SK-N-SH (cell line): Measurements from ENCODE around the gene CNTN2. TPM values are rescaled to one million over a fixed set of nuclear protein-coding genes. Genes with fewer than 3 reads are reported as not detected.

ENCODE experiments used
- CTCF ChIA-PET: fragments of 300-600, 350-600 bp; formaldehyde crosslinking; extraction: SDS; loops from one replicate; lab custom pipeline; 2021; lab: Yijun Ruan, JAX
- POLR2A ChIA-PET: fragments of 350-600 bp; sonication (Branson Sonifier 250); formaldehyde crosslinking; extraction: SDS; loops from one replicate; lab custom pipeline; 2020; ENCODE audit warnings: antibody characterized with exemption, inconsistent platforms; lab: Yijun Ruan, JAX
- DNase-seq: peaks from one replicate; pipeline ENCODE4 v3.0.0; 2012
- H2AFZ ChIP-seq: fragments of 200-600 bp; sonication (generic); 2 replicates; pipeline ENCODE4 v1.8.1; 2016; ENCODE audit warnings: antibody characterized with exemption, mild to moderate bottlenecking, low read depth
- H3F3A ChIP-seq: fragments of 200-600 bp; sonication (generic); replicated peaks from 2 replicates; pipeline ENCODE3; 2016; ENCODE audit warnings: antibody characterized with exemption, mild to moderate bottlenecking; ENCODE audit not compliant: insufficient read depth
- H3K27ac ChIP-seq, 2 experiments: fragments of 200-500 bp in 1 of 2; fragments of 200-600 bp in 1 of 2; sonication (Bioruptor generic) in 1 of 2; sonication (generic), shearing (Covaris generic) in 1 of 2; 2 replicates each; pipeline versions ENCODE4 v1.5.1 to v1.6.1; 2014 to 2016; ENCODE audit warnings: low read depth in 2 of 2, inconsistent platforms in 1 of 2, low read length in 1 of 2, mild to moderate bottlenecking in 1 of 2, mixed read lengths in 1 of 2
- H3K27me3 ChIP-seq: fragments of 200-600 bp; sonication (generic), shearing (Covaris generic); 2 replicates; pipeline ENCODE4 v1.6.1; 2016; ENCODE audit warnings: mixed run types; ENCODE audit not compliant: insufficient read depth
- H3K36me3 ChIP-seq, 2 experiments: fragments of 200-500 bp in 1 of 2; fragments of 200-600 bp in 1 of 2; sonication (Bioruptor generic) in 1 of 2; sonication (generic) in 1 of 2; replicated peaks in 1 of 2; 2 replicates each; pipeline versions ENCODE3 to v1.5.1; 2014 to 2016; ENCODE audit warnings: low read length in 1 of 2, mild to moderate bottlenecking in 1 of 2; ENCODE audit not compliant: insufficient read depth in 2 of 2, control insufficient read depth in 1 of 2
- H3K4me1 ChIP-seq, 2 experiments: fragments of 200-500 bp in 1 of 2; fragments of 200-600 bp in 1 of 2; sonication (Bioruptor generic) in 1 of 2; sonication (generic), shearing (Covaris generic) in 1 of 2; 2 replicates each; pipeline versions ENCODE4 v1.5.1 to v1.6.1; 2014 to 2016; ENCODE audit warnings: low read depth in 1 of 2, low read length in 1 of 2, mixed run types in 1 of 2; ENCODE audit not compliant: insufficient read depth in 2 of 2, control insufficient read depth in 1 of 2
- H3K4me2 ChIP-seq: fragments of 200-600 bp; sonication (generic), shearing (Covaris generic); 2 replicates; pipeline ENCODE4 v1.6.1; 2017; ENCODE audit warnings: mixed run types
- H3K4me3 ChIP-seq, 2 experiments: fragments of 200-500 bp in 1 of 2; fragments of 200-600 bp in 1 of 2; sonication (Bioruptor generic) in 1 of 2; sonication (generic), shearing (Covaris generic) in 1 of 2; 2 replicates each; pipeline versions ENCODE4 v1.5.1 to v1.8.1; 2014 to 2016; ENCODE audit warnings: low read depth in 2 of 2, inconsistent platforms in 1 of 2, low read length in 1 of 2, mild to moderate bottlenecking in 1 of 2, mixed read lengths in 1 of 2, moderate library complexity in 1 of 2
- H3K79me2 ChIP-seq: fragments of 200-600 bp; sonication (generic); 2 replicates; pipeline ENCODE4 v1.8.1; 2017; ENCODE audit warnings: mild to moderate bottlenecking; ENCODE audit not compliant: insufficient read depth
- H3K9ac ChIP-seq: fragments of 200-600 bp; sonication (generic); 2 replicates; pipeline ENCODE4 v1.6.1; 2017; ENCODE audit warnings: mixed run types
- H3K9me2 ChIP-seq: fragments of 200-600 bp; sonication (generic); 2 replicates; pipeline ENCODE4 v1.6.1; 2017; ENCODE audit warnings: mixed run types
- H3K9me3 ChIP-seq: fragments of 200-600 bp; sonication (generic); 2 replicates; pipeline ENCODE4 v1.6.1; 2017; ENCODE audit warnings: mixed run types, mild to moderate bottlenecking, moderate library complexity
- H4K20me1 ChIP-seq: fragments of 200-600 bp; sonication (generic); 2 replicates; pipeline ENCODE4 v1.6.1; 2017; ENCODE audit warnings: mild to moderate bottlenecking, mixed run types; ENCODE audit not compliant: insufficient read depth
- ELF1 ChIP-seq: IDR thresholded peaks from 2 replicates; pipeline ENCODE4 v1.4.0; 2012
- EZH2phosphoT487 ChIP-seq: fragments of 200-600 bp; sonication (generic); IDR thresholded peaks from 2 replicates; pipeline ENCODE4 v1.6.1; 2017; ENCODE audit warnings: low read depth, mixed run types, mild to moderate bottlenecking, antibody characterized with exemption, moderate library complexity, borderline replicate concordance
- GATA2 ChIP-seq: sonication (generic); formaldehyde crosslinking; IDR thresholded peaks from 2 replicates; pipeline ENCODE4 v1.5.0; 2020; ENCODE audit warnings: mild to moderate bottlenecking, missing genetic modification reagents
- JUND ChIP-seq: IDR thresholded peaks from 2 replicates; pipeline ENCODE4 v1.4.0; 2012
- MEF2A ChIP-seq: IDR thresholded peaks from 2 replicates; pipeline ENCODE4 v1.4.0; 2012; ENCODE audit warnings: low read depth, borderline replicate concordance
- MXI1 ChIP-seq: IDR thresholded peaks from 2 replicates; pipeline ENCODE4 v1.6.1; 2012; ENCODE audit warnings: mild to moderate bottlenecking, low read depth, low read length, improper control_type of control experiment
- POLR2AphosphoS5 ChIP-seq: IDR thresholded peaks from 2 replicates; pipeline ENCODE4 v1.6.1; 2012; ENCODE audit warnings: low read depth, low read length
- RCOR1 ChIP-seq: fragments of 150-350 bp; IDR thresholded peaks from 2 replicates; pipeline ENCODE4 v1.6.1; 2017; ENCODE audit warnings: antibody characterized with exemption, low read length
- RFX5 ChIP-seq: IDR thresholded peaks from 2 replicates; pipeline ENCODE4 v1.6.1; 2012; ENCODE audit warnings: mild to moderate bottlenecking, improper control_type of control experiment, low read length
- RXRA ChIP-seq: IDR thresholded peaks from 2 replicates; pipeline ENCODE4 v1.4.0; 2012; ENCODE audit warnings: low read depth, mild to moderate bottlenecking, borderline replicate concordance
- SIN3A ChIP-seq: IDR thresholded peaks from 2 replicates; pipeline ENCODE4 v1.6.1; 2012; ENCODE audit warnings: low read depth, mild to moderate bottlenecking, low read length, moderate library complexity, borderline replicate concordance
- SMC3 ChIP-seq: IDR thresholded peaks from 2 replicates; pipeline ENCODE4 v1.6.1; 2012; ENCODE audit warnings: low read depth, low read length, improper control_type of control experiment
- TCF12 ChIP-seq: IDR thresholded peaks from 2 replicates; pipeline ENCODE4 v1.4.0; 2012
- WGBS: methylation state at CpG from one replicate; pipeline ENCODE4 v1.1.6; 2017; ENCODE audit warnings: low lambda C conversion rate; 5-methylcytosine and 5-hydroxymethylcytosine counted together
- polyA plus RNA-seq, 3 experiments: library from polyadenylated mRNA; depleted of rRNA; stranded (reverse); fragments of >200 nt; gene quantifications; 2 replicates each; pipeline ENCODE4 v1.2.3, GENCODE V29; 2012
- TF ChIP-seq, protein P1 (sequence below): IDR thresholded peaks from 2 replicates; pipeline ENCODE4 v1.6.1; 2012; ENCODE audit warnings: mild to moderate bottlenecking, low read depth, low read length, moderate library complexity
- TF ChIP-seq, protein P2 (sequence below): fragments of 150-350 bp; IDR thresholded peaks from 2 replicates; pipeline ENCODE4 v1.6.1; 2017; ENCODE audit warnings: antibody characterized with exemption, low read length, low read depth, borderline replicate concordance
- TF ChIP-seq, protein P3 (sequence below): fragments of 200-600 bp; sonication (generic); IDR thresholded peaks from 2 replicates; pipeline ENCODE4 v1.6.1; 2017; ENCODE audit warnings: antibody characterized with exemption, mild to moderate bottlenecking, moderate library complexity

Gene CNTN2
- polyA plus RNA-seq, 1 of the 3 experiments (the other 2 are of a cell fraction), result 0.02 TPM

DNA sequence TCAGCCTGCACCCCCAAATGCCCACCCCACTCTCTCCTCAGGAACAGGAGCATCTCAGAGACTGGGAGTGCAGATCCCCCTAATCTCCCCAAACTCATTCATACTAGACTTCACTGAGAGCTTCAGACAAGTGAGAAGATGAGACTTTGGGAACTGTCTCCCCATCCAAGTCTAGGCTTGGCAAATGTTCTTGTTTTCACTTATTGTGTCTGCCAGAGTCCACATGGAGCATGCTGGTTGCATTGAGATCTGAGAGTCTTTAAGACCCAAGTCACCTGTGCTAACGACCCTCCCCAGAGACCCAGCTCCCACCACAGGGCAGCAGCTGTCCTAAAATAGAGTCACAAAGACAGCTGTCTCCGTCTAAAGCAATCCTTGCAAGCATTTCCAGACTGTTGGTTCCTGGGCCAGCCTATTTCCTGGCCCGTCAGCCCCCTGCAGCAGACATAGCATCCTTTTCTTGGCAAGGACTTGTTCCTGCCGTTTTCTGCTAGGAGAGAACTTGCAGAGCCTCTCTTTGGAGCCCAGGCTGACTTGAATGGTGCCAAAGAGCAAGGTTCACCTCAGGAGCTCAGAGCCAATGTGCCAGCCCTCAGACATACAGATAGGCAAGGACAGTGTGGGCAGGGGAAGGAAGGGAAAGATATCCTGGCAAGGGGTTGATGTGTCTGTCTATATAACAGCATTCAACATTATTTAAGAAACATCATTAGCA, 1.9 kb upstream of the CNTN2 start:
- H3K79me2 ChIP-seq, result no peaks in the 10 kb centered on the region
- H3K36me3 ChIP-seq, result no peaks in the 10 kb centered on the region
- no peak overlapping the region for H3K4me2 ChIP-seq
- H3K27me3 ChIP-seq, result peaks cover 48% of the 10 kb centered on the region
- no peak for DNase-seq
- H3K9me2 ChIP-seq, result no peaks in the 10 kb centered on the region
- H4K20me1 ChIP-seq, result no peaks in the 10 kb centered on the region
- POLR2A ChIA-PET, result interaction anchor here (1.6 kb wide), 1 partner anchor 11 kb away, joined by 3 read pairs; no protein-coding TSS in a partner anchor
- no peak overlapping the region for H2AFZ ChIP-seq
- WGBS, result 28% methylated on average over 4 of the region's 4 CpGs
- TF ChIP-seq MXI1 (no peak), SIN3A (no peak), RFX5 (no peak), EZH2phosphoT487 (no peak), MEF2A (no peak), GATA2 (CRISPR knock-in tag) (no peak), ELF1 (no peak), TCF12 (no peak), POLR2AphosphoS5 (no peak), RCOR1 (no peak), JUND (no peak), RXRA (no peak), SMC3 (no peak)
- TF ChIP-seq, protein P1, sequence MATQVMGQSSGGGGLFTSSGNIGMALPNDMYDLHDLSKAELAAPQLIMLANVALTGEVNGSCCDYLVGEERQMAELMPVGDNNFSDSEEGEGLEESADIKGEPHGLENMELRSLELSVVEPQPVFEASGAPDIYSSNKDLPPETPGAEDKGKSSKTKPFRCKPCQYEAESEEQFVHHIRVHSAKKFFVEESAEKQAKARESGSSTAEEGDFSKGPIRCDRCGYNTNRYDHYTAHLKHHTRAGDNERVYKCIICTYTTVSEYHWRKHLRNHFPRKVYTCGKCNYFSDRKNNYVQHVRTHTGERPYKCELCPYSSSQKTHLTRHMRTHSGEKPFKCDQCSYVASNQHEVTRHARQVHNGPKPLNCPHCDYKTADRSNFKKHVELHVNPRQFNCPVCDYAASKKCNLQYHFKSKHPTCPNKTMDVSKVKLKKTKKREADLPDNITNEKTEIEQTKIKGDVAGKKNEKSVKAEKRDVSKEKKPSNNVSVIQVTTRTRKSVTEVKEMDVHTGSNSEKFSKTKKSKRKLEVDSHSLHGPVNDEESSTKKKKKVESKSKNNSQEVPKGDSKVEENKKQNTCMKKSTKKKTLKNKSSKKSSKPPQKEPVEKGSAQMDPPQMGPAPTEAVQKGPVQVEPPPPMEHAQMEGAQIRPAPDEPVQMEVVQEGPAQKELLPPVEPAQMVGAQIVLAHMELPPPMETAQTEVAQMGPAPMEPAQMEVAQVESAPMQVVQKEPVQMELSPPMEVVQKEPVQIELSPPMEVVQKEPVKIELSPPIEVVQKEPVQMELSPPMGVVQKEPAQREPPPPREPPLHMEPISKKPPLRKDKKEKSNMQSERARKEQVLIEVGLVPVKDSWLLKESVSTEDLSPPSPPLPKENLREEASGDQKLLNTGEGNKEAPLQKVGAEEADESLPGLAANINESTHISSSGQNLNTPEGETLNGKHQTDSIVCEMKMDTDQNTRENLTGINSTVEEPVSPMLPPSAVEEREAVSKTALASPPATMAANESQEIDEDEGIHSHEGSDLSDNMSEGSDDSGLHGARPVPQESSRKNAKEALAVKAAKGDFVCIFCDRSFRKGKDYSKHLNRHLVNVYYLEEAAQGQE, result no peak
- TF ChIP-seq, protein P2, sequence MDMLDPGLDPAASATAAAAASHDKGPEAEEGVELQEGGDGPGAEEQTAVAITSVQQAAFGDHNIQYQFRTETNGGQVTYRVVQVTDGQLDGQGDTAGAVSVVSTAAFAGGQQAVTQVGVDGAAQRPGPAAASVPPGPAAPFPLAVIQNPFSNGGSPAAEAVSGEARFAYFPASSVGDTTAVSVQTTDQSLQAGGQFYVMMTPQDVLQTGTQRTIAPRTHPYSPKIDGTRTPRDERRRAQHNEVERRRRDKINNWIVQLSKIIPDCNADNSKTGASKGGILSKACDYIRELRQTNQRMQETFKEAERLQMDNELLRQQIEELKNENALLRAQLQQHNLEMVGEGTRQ, result no peak
- TF ChIP-seq, protein P3, sequence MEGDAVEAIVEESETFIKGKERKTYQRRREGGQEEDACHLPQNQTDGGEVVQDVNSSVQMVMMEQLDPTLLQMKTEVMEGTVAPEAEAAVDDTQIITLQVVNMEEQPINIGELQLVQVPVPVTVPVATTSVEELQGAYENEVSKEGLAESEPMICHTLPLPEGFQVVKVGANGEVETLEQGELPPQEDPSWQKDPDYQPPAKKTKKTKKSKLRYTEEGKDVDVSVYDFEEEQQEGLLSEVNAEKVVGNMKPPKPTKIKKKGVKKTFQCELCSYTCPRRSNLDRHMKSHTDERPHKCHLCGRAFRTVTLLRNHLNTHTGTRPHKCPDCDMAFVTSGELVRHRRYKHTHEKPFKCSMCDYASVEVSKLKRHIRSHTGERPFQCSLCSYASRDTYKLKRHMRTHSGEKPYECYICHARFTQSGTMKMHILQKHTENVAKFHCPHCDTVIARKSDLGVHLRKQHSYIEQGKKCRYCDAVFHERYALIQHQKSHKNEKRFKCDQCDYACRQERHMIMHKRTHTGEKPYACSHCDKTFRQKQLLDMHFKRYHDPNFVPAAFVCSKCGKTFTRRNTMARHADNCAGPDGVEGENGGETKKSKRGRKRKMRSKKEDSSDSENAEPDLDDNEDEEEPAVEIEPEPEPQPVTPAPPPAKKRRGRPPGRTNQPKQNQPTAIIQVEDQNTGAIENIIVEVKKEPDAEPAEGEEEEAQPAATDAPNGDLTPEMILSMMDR, result no peak
- H3K4me3 ChIP-seq, result no peak overlapping the region
- H3K4me1 ChIP-seq, result peaks cover 0 to 7% of the 10 kb centered on the region in 2 experiments; a peak in 1 of 4 replicates
- no peaks in the 10 kb centered on the region for H3F3A ChIP-seq
- no peak overlapping the region for H3K9ac ChIP-seq
- H3K27ac ChIP-seq, result no peak overlapping the region
- CTCF ChIA-PET, result interaction anchor here (1.2 to 10.4 kb wide), 4 partner anchors 16 to 66 kb away, joined by 3 to 92 read pairs (median 10); no protein-coding TSS in a partner anchor
- H3K9me3 ChIP-seq, result no peaks in the 10 kb centered on the region
